Measurements from ENCODE around the gene CEP85. TPM values are rescaled to one million over a fixed set of nuclear protein-coding genes. Genes with fewer than 3 reads are reported as not detected.
A peak's percentile ranks its signal among the peaks of the same experiment; 100 is the strongest.

CEP85 gene
- total RNA-seq, 1 donor from 2014 or later = 16.4 TPM

DNA sequence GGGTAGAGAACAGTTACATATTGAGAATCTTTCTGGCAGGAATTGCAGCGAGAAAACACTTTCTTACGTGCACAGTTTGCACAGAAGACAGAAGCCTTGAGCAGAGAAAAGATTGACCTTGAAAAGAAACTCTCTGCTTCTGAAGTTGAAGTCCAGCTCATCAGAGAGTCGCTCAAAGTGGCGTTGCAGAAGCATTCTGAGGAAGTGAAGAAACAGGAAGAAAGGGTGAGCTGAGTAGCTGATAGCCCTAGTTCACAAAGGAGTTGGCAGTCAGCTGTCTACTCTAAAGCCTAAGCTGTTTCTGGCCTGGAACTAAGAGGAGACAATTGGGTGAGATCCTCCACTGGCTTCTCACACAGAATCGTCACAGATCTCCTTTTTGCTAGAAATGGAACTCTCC lies 25.6 kb downstream of the CEP85 start:
- peaks cover 79% of the 10 kb centered on the region for H3K36me3 Mint-ChIP-seq (ENCODE audit: low read depth)
- H3K4me3 Mint-ChIP-seq = no peak overlapping the region
- H3K27me3 Mint-ChIP-seq = no peaks in the 10 kb centered on the region
- intact Hi-C loops (cut with micrococcal nuclease) = no loop called here
- peak overlapping the region; percentile 65 for H3K27ac Mint-ChIP-seq
- H3K4me1 Mint-ChIP-seq = peaks cover 26% of the 10 kb centered on the region
- TF ChIP-seq, protein P1, sequence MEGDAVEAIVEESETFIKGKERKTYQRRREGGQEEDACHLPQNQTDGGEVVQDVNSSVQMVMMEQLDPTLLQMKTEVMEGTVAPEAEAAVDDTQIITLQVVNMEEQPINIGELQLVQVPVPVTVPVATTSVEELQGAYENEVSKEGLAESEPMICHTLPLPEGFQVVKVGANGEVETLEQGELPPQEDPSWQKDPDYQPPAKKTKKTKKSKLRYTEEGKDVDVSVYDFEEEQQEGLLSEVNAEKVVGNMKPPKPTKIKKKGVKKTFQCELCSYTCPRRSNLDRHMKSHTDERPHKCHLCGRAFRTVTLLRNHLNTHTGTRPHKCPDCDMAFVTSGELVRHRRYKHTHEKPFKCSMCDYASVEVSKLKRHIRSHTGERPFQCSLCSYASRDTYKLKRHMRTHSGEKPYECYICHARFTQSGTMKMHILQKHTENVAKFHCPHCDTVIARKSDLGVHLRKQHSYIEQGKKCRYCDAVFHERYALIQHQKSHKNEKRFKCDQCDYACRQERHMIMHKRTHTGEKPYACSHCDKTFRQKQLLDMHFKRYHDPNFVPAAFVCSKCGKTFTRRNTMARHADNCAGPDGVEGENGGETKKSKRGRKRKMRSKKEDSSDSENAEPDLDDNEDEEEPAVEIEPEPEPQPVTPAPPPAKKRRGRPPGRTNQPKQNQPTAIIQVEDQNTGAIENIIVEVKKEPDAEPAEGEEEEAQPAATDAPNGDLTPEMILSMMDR (IDR thresholded peaks at IDR 0.05) = no peak
- ChIA-PET POLR2A (no interaction called here), CTCF (interaction anchor here (1.0 kb wide), 1 partner anchor 13 kb away, joined by 3 read pairs; no protein-coding TSS in a partner anchor)
- ATAC-seq (ENCODE audit: low read depth) (no peak), DNase-seq (no peak)
- no peaks in the 10 kb centered on the region for H3K9me3 Mint-ChIP-seq

DNA sequence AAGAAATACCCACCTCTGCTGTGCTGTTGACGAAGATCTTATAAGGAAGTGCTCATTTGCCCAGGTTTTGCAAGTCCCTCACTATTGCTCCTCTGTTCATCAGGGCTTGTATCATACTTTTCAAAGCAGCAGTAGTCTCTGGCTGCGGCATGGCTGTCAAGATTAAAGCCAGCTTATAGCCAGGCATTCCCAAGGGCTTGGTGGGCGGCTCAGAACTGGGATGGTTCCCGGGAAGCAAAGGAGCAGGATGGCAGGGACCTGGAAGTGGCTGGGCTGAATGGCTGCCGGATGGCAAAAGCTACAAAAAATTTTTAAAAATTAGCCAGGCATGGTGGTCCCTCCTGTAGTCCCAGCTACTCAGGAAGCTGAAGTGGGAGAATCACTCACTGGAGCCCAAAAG lies 29.2 kb downstream of the CEP85 start:
- Mint-ChIP-seq H3K4me3 (no peak overlapping the region), H3K27me3 (no peaks in the 10 kb centered on the region), H3K4me1 (peaks cover 27% of the 10 kb centered on the region), H3K27ac (no peak overlapping the region), H3K36me3 (ENCODE audit: low read depth) (peaks cover 60% of the 10 kb centered on the region), H3K9me3 (no peaks in the 10 kb centered on the region)
- ChIA-PET CTCF (no interaction called here), POLR2A (no interaction called here)
- TF ChIP-seq, protein P1 (IDR thresholded peaks at IDR 0.05) = no peak
- intact Hi-C loops (cut with micrococcal nuclease) = no loop called here
- no peak for ATAC-seq (ENCODE audit: low read depth)
- no peak for DNase-seq

- peak overlapping the region; percentile 6 for H3K4me3 Mint-ChIP-seq
- ChIA-PET CTCF (interaction anchor here (1.0 to 2.8 kb wide), 3 partner anchors 10 to 152 kb away, joined by 3 to 11 read pairs (median 8); no protein-coding TSS in a partner anchor), POLR2A (interaction anchor here (1.1 kb wide), 1 partner anchor 56 kb away, joined by 4 read pairs; no protein-coding TSS in a partner anchor)
- TF ChIP-seq, protein P1 (IDR thresholded peaks at IDR 0.05) = no peak
- intact Hi-C loops (cut with micrococcal nuclease) = no loop called here
- ATAC-seq (ENCODE audit: low read depth) (peak; percentile 64), DNase-seq (no peak)
- H3K27ac Mint-ChIP-seq = no peak overlapping the region
- no peaks in the 10 kb centered on the region for H3K27me3 Mint-ChIP-seq
- H3K9me3 Mint-ChIP-seq = peaks cover 7% of the 10 kb centered on the region
- peaks cover 11% of the 10 kb centered on the region for H3K4me1 Mint-ChIP-seq
- peaks cover 60% of the 10 kb centered on the region for H3K36me3 Mint-ChIP-seq (ENCODE audit: low read depth)
Observed at GRCh38 chr1:26265405-26265804, 31.4 kb downstream of the CEP85 start.

DNA sequence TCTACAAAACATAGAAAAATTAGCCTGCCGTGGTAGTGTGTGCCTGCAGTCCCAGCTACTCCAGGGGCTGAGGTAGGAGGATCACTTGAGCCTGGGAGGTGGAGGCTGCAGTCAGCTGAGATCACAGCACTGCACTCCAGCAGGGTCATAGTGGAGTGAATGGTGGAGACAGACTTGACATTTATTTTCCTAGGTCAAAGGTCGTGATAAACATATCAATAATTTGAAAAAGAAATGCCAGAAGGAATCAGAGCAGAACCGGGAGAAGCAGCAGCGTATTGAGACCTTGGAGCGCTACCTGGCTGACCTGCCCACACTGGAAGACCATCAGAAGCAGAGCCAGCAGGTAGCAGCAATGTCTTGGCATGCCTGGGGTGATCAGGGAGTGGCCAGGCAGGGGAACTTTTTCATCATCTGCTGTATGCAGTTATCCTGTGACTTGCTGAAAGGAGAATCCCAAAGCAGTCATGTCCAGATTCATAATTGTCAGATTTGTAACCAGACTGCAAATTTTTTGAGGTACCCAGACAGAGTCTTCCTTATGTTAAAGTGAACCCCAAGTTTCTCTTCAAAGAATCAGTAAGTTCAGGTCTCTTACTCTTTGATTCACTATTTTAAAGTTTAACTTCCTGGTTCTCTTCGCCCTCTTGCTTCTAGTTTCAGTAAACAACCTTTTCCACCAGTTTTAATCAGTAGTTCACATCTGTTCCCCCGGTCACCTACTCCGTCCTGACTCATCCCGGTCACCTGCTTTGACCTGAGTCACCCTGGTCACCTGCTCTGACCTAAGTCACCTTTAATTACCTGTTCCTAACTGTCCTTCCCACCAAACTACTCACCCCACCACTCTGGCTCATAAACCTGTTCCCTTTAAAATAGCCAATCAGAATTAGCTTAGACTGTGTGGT lies 34.5 kb downstream of the CEP85 start:
- no peak for ATAC-seq (ENCODE audit: low read depth)
- Mint-ChIP-seq H3K27ac (no peak overlapping the region), H3K9me3 (peaks cover 7% of the 10 kb centered on the region), H3K4me1 (peaks cover 11% of the 10 kb centered on the region), H3K27me3 (no peaks in the 10 kb centered on the region), H3K36me3 (ENCODE audit: low read depth) (peaks cover 55% of the 10 kb centered on the region), H3K4me3 (no peak overlapping the region)
- no peak for DNase-seq
- ChIA-PET POLR2A (no interaction called here), CTCF (interaction anchor here (0.8 to 1.6 kb wide), 2 partner anchors 7 to 54 kb away, joined by 3 to 6 read pairs; no protein-coding TSS in a partner anchor)
- intact Hi-C loops (cut with micrococcal nuclease) = no loop called here
- TF ChIP-seq, protein P1 (IDR thresholded peaks at IDR 0.05) = no peak

DNA sequence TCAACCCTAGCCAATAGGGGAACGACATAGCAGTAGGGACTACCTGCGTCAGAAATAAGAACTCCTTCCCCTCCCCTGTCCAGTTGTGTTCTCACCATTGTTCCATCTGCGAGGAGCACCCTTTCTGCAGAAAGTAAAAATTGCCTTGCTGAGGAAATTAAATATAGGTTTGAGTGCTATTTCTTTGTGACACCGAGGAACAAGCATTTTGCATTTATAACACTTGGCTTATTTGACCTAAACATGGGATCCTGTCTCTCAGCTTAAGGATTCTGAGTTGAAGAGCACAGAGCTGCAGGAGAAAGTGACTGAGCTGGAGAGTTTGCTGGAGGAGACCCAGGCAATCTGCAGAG lies 35.2 kb downstream of the CEP85 start:
- ATAC-seq (ENCODE audit: low read depth) (no peak), DNase-seq (no peak)
- ChIA-PET CTCF (no interaction called here), POLR2A (no interaction called here)
- TF ChIP-seq, protein P1 (IDR thresholded peaks at IDR 0.05) = no peak
- Mint-ChIP-seq H3K27ac (no peak overlapping the region), H3K36me3 (ENCODE audit: low read depth) (peaks cover 50% of the 10 kb centered on the region), H3K9me3 (peaks cover 7% of the 10 kb centered on the region), H3K4me3 (no peak overlapping the region), H3K27me3 (no peaks in the 10 kb centered on the region), H3K4me1 (peaks cover 11% of the 10 kb centered on the region)
- intact Hi-C loops (cut with micrococcal nuclease) = no loop called here

Data from activated B cell treated with CpG ODN at 0.5 μM for 24 hours (primary cell).